Ammon's horn (tissue), 1 donor: ENCODE measurements around the gene PDE8B.
"Not testable (repeated sequence)": the region's sequence is repeated elsewhere in the genome, so short reads cannot be mapped to it uniquely, and the experiment has no call there.

Source experiments
- DNase-seq: peaks from one replicate; pipeline ENCODE4 v3.0.0-alpha.2; 2016; ENCODE audit warnings: low spot score

Gene PDE8B

DNA sequence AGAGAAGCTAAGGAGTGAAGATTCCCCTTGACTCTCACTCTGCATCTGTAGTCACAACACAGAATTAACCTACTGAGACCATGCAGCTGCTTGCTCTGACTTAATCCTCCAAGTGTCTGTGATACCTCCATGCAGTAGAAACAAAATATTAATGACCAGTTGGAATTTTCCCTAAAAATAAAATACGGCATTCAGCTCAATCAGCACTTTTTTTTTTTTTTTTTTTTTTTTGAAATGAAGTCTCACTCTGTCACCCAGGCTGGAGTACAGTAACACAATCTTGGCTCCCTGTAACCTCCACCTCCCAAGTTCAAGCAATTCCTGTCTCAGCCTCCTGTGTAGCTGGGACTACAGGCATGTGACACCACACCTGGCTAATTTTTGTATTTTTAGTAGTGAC, 233.2 kb downstream of the PDE8B start:
- DNase-seq: no peak

DNA sequence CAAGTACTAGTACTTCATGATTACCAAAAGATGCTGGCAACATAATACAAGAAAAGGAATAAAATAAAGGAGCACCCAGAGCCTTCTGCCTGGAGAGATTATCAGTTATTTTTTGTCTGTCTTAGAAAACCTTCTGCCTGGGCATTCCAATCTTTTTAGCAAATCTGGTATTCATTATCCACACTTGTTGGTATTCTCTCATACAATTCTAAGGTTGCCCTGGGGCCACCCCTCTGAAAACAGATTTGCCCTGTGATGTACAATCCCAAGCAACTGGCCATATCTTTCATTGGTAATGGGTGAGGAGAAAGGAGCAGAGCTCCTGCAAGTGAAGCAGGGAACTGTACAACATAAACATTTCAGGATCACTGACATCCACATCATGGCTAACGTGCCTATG, 233.9 kb downstream of the PDE8B start:
- DNase-seq: no peak

DNA sequence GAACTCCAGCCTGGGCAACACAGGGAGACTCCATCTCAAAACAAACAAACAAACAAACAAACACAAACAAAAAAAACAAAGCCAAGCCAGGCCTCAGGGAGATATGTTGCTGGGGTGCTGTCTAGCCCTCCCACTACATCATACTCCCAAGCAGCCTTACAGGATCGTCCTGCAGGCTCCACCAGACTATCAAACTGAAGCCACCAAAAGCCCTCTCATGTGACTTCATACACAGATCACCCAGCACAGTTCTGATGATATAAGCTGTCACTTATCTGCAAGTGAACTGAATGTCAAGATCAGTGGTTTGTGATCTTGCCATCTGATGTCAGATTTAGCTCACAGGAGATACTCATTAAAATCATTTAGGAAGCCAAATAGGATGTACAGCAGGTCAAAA, 238.4 kb downstream of the PDE8B start:
- no peak for DNase-seq

DNA sequence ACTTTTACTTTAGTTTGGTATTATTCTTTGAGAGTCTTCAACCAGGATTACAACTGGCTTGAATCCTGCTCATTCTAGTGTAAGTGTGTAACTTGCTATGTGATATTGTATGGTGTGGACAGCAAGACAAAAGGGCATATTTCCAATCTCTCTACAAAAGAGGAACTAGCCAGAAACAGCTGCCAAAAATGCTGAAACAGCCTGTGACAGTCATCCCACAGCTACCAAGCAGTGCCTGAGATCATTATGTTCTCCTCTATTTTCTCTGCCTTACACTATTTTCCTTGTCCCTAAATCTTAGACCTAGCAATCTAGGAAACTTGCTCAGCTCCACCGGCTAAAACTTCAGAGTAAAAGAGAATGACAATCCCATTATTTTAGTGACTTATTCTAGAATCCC, 238.8 kb downstream of the PDE8B start:
- peak; percentile 62 for DNase-seq

DNA sequence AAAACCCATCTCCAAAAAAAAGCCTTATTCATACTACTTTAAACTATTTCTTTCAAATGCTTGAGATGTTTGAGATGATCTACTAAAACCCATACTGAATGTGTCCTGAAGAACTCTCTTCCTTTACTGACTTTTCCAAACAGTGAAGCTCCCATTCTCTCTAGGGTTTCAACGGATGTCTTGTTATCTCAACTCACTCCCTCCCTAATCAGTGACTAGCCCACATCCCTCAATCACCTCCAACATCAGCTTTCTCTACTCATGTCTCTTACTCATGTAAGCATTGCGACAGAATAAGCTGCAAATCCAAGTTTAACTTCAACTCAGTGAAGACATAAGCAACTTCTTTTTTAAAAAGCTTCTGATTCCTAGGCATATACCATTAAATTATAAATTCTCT, 239.5 kb downstream of the PDE8B start:
- no peak for DNase-seq

DNA sequence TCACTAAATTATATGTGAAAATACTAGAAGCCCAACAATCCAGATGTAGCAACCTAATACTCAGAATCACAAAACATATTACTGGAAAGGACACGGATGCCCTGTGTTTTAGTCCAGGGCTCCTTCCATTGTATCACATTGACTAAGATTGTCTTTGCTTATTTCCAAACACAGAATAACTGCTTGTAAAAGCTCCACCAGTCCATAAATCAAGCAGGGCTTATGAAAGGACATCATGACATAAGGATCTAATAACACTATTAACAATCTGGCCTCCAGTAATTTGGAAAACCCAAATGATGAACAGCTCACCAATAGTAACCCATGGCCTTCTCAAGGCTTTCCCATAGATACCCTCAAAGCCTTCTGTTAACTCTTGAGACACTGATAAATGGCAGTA, 241.9 kb downstream of the PDE8B start:
- DNase-seq: no peak

DNA sequence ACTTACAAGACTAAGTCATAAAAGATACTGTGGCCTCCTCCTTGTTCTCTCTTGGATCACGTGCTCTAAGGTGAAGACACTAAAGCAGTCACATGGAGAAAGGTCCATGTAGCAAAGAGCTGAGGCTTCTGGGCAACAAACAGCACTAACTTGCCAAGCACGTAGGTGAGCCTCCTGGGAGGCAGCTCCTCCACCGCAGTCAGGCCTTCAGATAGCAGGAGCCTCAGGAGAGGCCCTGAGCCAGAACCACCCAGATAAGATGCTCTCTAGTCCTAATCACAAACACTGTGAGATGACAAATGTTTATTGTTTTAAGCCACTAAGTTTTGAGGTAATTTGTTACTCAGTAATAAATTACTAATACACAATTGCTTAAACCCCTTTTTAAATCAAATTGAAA, 243.6 kb downstream of the PDE8B start:
- DNase-seq: no peak

DNA sequence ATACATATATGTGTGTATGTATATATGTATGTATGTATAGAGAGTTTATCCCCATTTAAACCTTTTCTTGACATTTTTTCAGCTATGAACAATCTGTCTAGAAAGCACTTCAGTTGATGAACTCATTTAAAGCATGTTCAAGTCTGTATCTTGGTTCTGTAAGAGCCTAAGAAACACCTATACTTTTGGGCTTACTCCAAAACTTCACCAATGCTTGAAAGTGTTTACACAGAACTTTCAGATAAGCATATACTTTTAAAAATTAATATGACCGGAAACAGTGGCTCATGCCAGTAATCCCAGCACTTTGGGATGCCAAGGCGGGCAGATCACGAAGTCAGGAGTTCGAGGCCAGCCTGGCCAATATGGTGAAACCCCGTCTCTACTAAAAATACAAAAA, 250.8 kb downstream of the PDE8B start:
- DNase-seq: no peak

DNA sequence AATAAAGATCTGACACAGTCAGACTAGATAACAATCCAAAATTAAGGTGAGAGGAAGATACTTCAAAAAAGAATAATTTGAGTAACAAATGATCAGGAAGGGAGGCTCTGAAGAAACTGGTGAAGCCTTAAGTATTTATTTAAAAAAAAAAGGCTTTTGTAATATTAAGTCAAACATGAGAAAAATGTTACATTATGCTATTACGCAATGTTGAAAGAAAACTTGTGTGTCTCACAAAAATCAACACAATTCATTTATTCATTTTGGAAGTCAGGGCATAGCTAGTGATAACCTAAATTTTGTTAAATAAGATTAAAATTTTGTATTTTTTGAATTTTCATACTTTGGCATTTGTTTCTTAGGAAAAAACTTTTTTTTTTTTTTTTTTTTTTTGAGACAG, 253.4 kb downstream of the PDE8B start:
- no peak for DNase-seq

DNA sequence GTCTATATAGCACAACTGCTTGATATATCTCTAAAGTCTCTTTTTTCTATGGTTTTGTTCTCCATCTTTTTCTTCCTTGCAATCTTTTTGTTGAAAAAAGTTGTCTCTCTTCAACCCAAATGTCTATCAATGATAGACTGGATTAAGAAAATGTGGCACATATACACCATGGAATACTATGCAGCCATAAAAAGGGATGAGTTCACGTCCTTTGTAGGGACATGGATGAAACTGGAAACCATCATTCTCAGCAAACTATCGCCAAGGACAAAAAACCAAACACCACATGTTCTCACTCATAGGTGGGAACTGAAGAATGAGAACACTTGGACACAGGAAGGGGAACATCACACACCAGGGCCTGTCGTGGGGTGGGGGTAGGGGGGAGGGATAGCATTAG, 258.4 kb downstream of the PDE8B start:
- DNase-seq: not testable (repeated sequence)

DNA sequence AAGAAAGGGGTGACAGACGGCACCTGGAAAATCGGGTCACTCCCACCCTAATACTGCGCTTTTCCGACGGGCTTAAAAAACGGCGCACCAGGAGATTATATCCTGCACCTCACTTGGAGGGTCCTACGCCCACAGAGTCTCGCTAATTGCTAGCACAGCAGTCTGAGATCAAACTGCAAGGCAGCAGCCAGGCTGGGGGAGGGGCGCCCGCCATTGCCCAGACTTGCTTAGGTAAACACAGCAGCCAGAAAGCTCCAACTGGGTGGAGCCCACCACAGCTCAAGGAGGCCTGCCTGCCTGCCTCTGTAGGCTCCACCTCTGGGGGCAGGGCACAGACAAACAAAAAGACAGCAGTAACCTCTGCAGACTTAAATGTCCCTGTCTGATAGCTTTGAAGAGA, 264.6 kb downstream of the PDE8B start:
- not testable (repeated sequence) for DNase-seq
